Left ventricle myocardium inferior (tissue), 1 donor: ENCODE measurements around the gene TEX53. TPM values are rescaled to one million over a fixed set of nuclear protein-coding genes. Genes with fewer than 3 reads are reported as not detected.

Source experiments
- DNase-seq: peaks from one replicate; pipeline ENCODE4 v3.0.0-alpha.2; 2020
- H3K27ac ChIP-seq: fragments of 200-600 bp; replicated peaks from 2 replicates; pipeline ENCODE4 v1.8.0; 2021
- H3K27me3 ChIP-seq: fragments of 200-600 bp; 2 replicates; pipeline ENCODE4 v1.8.0; 2021; ENCODE audit warnings: low read depth
- H3K36me3 ChIP-seq: fragments of 200-600 bp; 2 replicates; pipeline ENCODE4 v1.8.0; 2021
- H3K4me1 ChIP-seq: fragments of 200-600 bp; 2 replicates; pipeline ENCODE4 v1.8.0; 2021
- H3K4me3 ChIP-seq: fragments of 200-600 bp; 2 replicates; pipeline ENCODE4 v1.8.0; 2021; ENCODE audit warnings: mild to moderate bottlenecking, moderate library complexity
- H3K9me3 ChIP-seq: fragments of 200-600 bp; replicated peaks from 2 replicates; pipeline ENCODE4 v1.8.0; 2021
- intact Hi-C: fragments of 100-400 bp; cut with micrococcal nuclease; formaldehyde crosslinking; loops from one replicate; pipeline ENCODE4 v1.11.0; 2022
- total RNA-seq: library from RNA; stranded (reverse); fragmentation: NEBNext Ultra II Directional; extraction: Animal tissue kit (Norgen Biotek cat#: 25700); gene quantifications from one replicate; pipeline ENCODE4 v1.2.1, GENCODE V29; 2021
- TF ChIP-seq, protein P1 (sequence below): fragments of 200-600 bp; IDR thresholded peaks from 2 replicates; pipeline ENCODE4 v1.8.0; 2021; ENCODE audit warnings: antibody characterized with exemption, mild to moderate bottlenecking, borderline replicate concordance
- donor health status: DM: no; HTN: yes; CAD: no; lungs with severe emphysema.

Gene TEX53
- total RNA-seq, 1 donor from 2014 or later: not detected

DNA sequence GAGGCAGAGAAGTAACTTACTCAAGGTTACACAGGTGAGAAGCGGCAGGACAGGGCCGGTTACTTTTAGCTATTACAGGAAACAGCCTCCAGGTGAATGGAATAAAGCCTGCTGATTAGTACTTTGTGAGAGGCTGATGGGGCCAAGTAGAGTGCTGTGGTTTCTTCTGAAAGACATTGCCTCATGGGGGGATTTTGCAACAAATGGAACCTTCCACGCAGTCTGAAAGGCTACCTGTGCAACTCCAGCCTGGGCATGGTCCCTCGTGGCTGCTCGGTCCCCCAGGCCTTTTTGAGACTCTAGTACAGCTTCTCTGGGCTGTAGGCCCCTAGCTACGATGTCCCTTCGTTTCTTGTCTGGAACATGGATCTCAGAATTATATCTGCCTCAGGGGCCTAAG lies 44.5 kb downstream of the TEX53 start:
- intact Hi-C loops: no loop called here
- TF ChIP-seq, protein P1, sequence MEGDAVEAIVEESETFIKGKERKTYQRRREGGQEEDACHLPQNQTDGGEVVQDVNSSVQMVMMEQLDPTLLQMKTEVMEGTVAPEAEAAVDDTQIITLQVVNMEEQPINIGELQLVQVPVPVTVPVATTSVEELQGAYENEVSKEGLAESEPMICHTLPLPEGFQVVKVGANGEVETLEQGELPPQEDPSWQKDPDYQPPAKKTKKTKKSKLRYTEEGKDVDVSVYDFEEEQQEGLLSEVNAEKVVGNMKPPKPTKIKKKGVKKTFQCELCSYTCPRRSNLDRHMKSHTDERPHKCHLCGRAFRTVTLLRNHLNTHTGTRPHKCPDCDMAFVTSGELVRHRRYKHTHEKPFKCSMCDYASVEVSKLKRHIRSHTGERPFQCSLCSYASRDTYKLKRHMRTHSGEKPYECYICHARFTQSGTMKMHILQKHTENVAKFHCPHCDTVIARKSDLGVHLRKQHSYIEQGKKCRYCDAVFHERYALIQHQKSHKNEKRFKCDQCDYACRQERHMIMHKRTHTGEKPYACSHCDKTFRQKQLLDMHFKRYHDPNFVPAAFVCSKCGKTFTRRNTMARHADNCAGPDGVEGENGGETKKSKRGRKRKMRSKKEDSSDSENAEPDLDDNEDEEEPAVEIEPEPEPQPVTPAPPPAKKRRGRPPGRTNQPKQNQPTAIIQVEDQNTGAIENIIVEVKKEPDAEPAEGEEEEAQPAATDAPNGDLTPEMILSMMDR: no peak
- Histone ChIP-seq H3K27ac (no peak overlapping the region), H3K36me3 (peaks cover 4% of the 10 kb centered on the region), H3K4me1 (peaks cover 15% of the 10 kb centered on the region), H3K9me3 (no peaks in the 10 kb centered on the region), H3K4me3 (no peak overlapping the region), H3K27me3 (no peaks in the 10 kb centered on the region)
- no peak for DNase-seq

DNA sequence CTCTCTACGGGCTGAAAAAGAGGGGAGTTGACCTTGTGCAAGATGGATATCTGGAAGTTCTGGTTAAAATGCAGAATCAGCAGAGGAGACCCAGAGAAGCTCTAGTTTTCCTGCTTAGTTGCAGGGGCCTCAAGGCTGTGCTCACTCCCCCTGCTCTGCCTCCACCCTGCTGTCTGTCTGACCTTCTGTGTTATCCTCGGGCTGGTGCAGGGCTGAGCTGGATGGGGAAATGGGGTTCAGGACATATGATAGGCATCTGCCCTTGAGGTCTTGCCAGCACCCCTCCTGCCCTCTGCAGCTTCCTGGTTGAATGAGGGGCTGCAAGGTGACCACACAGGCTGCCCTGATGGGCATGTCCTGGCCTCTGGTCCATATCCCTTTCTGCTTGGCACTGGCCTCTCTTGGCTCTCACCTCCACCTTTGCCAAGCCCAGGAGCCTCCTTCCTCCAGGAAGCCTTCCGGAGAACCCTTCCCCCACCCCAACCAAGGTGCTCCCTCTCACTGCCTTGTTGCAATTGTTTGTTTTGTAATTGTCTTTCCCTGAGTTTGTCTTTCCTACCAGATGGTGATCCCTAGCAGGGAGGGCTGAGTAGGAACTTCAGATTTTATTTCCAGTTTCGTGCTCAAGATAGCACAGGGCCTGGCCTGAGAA lies 45.2 kb downstream of the TEX53 start:
- Histone ChIP-seq H3K27me3 (no peaks in the 10 kb centered on the region), H3K27ac (peak overlapping the region; percentile 86), H3K9me3 (no peaks in the 10 kb centered on the region), H3K4me1 (peaks cover 15% of the 10 kb centered on the region), H3K4me3 (peak overlapping the region; percentile 80), H3K36me3 (no peaks in the 10 kb centered on the region)
- intact Hi-C loops: no loop called here
- DNase-seq: no peak
- TF ChIP-seq, protein P1: no peak

DNA sequence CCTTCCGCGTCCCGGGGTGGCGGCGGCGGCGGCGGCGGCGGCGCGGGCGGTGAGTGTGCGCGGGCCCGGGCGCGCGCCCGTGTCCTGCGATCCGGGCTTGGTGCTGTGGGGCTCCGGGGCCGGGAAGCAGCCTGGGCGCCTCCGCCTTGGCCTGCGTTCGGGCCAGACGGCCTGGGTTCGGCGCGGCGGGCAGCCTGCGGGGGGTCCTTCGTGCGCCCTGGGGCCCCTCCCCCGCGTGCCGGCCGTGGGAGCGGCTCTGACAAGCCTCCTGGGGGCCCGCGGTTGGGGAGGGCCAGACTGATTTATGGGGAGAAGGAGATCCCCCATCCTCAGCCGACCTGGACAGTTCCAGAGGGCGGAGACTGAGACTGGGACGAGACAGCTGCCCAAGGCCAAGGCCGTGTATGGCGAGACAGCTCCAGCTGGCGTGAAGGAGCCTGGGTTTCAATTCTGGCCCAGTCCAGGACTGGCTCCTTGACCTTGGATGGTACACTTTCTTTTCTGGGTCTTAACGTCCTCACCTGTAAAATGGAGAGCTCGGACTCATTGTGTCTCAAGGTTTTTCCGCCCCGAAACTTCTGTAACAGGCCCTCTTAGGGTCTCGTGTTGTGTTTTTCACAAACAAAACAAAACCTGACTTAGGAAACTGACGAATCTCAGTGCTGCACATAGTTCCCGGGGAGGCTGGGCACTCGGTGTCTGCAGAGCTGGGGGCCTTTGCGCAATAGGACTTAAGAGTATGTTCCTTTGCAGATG lies 45.9 kb downstream of the TEX53 start:
- intact Hi-C loops: no loop called here
- Histone ChIP-seq H3K4me3 (peak overlapping the region; percentile 80), H3K36me3 (no peaks in the 10 kb centered on the region), H3K27me3 (no peaks in the 10 kb centered on the region), H3K9me3 (no peaks in the 10 kb centered on the region), H3K27ac (peak overlapping the region; percentile 86), H3K4me1 (peaks cover 19% of the 10 kb centered on the region)
- peak; percentile 58 for DNase-seq
- TF ChIP-seq, protein P1: no peak

DNA sequence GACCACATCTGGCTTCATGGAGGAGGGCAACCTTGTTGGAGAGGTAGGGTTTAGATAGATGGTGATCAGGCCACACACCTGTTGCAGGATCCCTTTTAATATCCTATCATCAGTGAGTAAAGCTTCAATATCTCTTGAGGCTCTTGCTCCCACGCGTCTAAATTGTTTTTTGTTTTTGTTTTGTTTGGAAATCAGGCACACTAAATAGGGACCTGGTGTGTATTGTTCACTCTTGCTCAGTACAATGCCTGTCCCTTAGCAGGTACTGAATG lies 49.1 kb downstream of the TEX53 start:
- TF ChIP-seq, protein P1: no peak
- no peaks in the 10 kb centered on the region for H3K9me3 ChIP-seq
- DNase-seq: no peak
- H3K27me3 ChIP-seq: no peaks in the 10 kb centered on the region
- no peaks in the 10 kb centered on the region for H3K36me3 ChIP-seq
- intact Hi-C loops: no loop called here
- peaks cover 27% of the 10 kb centered on the region for H3K4me1 ChIP-seq
- H3K27ac ChIP-seq: no peak overlapping the region
- H3K4me3 ChIP-seq: no peak overlapping the region

DNA sequence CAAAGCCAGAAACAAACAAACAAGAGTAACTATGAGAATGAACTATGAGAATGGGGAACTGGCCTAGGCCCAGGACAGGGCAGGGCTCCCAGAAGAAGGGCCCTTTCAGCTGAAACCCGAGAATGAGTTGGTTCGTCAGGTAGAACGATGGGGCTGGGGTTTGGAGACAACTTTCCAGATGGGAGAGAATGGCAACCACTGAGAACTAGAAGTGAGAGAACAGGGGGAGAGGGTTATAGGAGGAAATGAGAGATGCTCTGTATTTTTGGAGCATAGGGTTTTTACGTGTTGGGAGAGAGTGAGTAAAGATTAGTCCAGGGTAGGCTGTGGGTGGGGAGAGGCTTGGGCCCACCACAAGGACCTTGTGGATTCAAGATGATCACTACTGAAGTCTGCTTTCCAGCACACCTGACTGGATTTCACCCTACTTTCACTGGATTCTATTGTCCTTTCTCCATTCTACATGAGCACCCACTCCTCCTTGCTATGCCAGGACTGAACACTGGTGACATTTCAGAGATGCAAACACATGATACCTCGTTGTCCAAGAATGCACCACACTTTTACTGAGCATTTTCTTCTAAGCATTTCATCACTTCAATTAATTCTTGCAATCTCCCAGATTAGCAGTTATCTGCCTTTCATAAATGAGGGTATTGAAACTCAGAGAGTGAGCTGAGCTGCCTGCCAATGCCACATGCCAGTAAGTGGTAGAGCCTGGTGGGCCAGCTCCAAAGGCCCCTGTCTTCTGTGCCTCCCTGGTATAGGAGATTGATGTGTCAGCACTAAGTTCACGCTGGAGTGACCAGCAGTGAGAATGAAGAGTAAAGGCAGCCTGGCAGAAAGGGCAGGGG lies 49.7 kb downstream of the TEX53 start:
- Histone ChIP-seq H3K9me3 (no peaks in the 10 kb centered on the region), H3K27ac (no peak overlapping the region), H3K36me3 (no peaks in the 10 kb centered on the region), H3K27me3 (no peaks in the 10 kb centered on the region), H3K4me1 (peaks cover 27% of the 10 kb centered on the region), H3K4me3 (no peak overlapping the region)
- intact Hi-C loops: no loop called here
- TF ChIP-seq, protein P1: no peak
- DNase-seq: no peak
